Psoas muscle (tissue), 8 donors: Measurements from ENCODE around the gene SLC35G2. TPM values are rescaled to one million over a fixed set of nuclear protein-coding genes. Genes with fewer than 3 reads are reported as not detected.

Experiments used
- ATAC-seq, 4 donors: fragments of 200-7000 bp; cut with Tn5 transposase; one replicate each; pipeline ENCODE4 v1.9.1; 2020; ENCODE audit warnings: moderate library complexity in 3 of 4, mild to moderate bottlenecking in 2 of 4
- DNase-seq, 2 donors: peaks; one replicate each; pipeline ENCODE4 v3.0.0-alpha.2; 2020
- H3K27ac ChIP-seq: fragments of 200-600 bp; one replicate; pipeline ENCODE4 v1.8.0; 2022
- H3K27me3 ChIP-seq, 3 donors: fragments of 200-600 bp in 1 of 3; one replicate each; pipeline versions ENCODE4 v1.6.1 to v1.8.0; 2013 to 2022; ENCODE audit warnings: low read length in 2 of 3, mild to moderate bottlenecking in 2 of 3, moderate library complexity in 1 of 3; ENCODE audit not compliant: insufficient read depth in 3 of 3
- H3K36me3 ChIP-seq, 2 donors: fragments of 200-600 bp in 1 of 2; one replicate each; pipeline versions ENCODE4 v1.6.1 to v1.8.0; 2013 to 2022; ENCODE audit warnings: low read depth in 1 of 2, mild to moderate bottlenecking in 1 of 2, moderate library complexity in 1 of 2; ENCODE audit not compliant: insufficient read depth in 1 of 2
- H3K4me1 ChIP-seq: fragments of 200-600 bp; one replicate; pipeline ENCODE4 v1.8.0; 2022
- H3K4me3 ChIP-seq: fragments of 200-600 bp; one replicate; pipeline ENCODE4 v1.8.0; 2022; ENCODE audit warnings: mild to moderate bottlenecking
- H3K9me3 ChIP-seq: fragments of 200-600 bp; one replicate; pipeline ENCODE4 v1.8.0; 2022
- CTCF ChIP-seq: fragments of 200-600 bp; IDR thresholded peaks from one replicate; pipeline ENCODE4 v1.8.0; 2022; ENCODE audit warnings: antibody characterized with exemption
- WGBS, 3 donors: extraction: QIAGEN DNeasy Blood & Tissue Kit; methylation state at CpG; one replicate each; pipeline versions ENCODE4 v1.1.6 to v1.1.7; 2013; 5-methylcytosine and 5-hydroxymethylcytosine counted together
- intact Hi-C, 2 donors: fragments of 100-400 bp; cut with DNase I; formaldehyde crosslinking; loops; one replicate each; pipeline versions ENCODE4 v1.11.0 to v1.14.2; 2022
- polyA plus RNA-seq, 3 donors: library from polyadenylated mRNA; stranded (reverse); fragments of 200-250 nt; gene quantifications; one replicate each; pipeline ENCODE4 v1.2.3, GENCODE V29; 2013
- total RNA-seq, 4 donors: library from RNA; stranded (reverse); fragmentation: NEBNext Ultra II Directional in 2 of 4; extraction: Animal tissue kit (Norgen Biotek cat#: 25700) in 2 of 4; gene quantifications; one replicate each; pipeline versions ENCODE4 v1.2.1 to v1.2.4, GENCODE V29; 2021 to 2023
- donor health status: healthy with polysubstance abuse.
- donor health status: DM: no; HTN: no; CAD: no; lungs with moderate emphysema.
- donor health status: Bipolar disorder and iron deficiency.
- donor health status: healthy.
- donor health status: DM: yes; HTN: yes; CAD: no.
- donor health status: DM: no; HTN: no; CAD: no.
- donor health status: DM: no; HTN: no; CAD: no.
- donor health status: DM: yes; HTN: yes; CAD: no.

SLC35G2 gene
- total and polyA plus RNA-seq, 7 donors = 0.69 to 2.5 (median 1.5) TPM

GRCh38 chr3:136842294-136842693 lies 23.4 kb downstream of the SLC35G2 start:
- Histone ChIP-seq H3K4me1 (peaks cover 14% of the 10 kb centered on the region), H3K36me3 (peaks cover 0 to 3% of the 10 kb centered on the region in 2 donors), H3K4me3 (no peak overlapping the region), H3K27ac (no peak overlapping the region), H3K27me3 (no peaks in the 10 kb centered on the region), H3K9me3 (no peaks in the 10 kb centered on the region)
- ATAC-seq (no peak), DNase-seq (no peak)
- TF ChIP-seq CTCF = no peak
- WGBS, 3 donors = 89 to 95% (median 93%) methylated on average over 1 of the region's 1 CpG
- intact Hi-C loops = no loop called here

GRCh38 chr3:136844724-136845123 lies 25.8 kb downstream of the SLC35G2 start:
- intact Hi-C loops = no loop called here
- H3K9me3 ChIP-seq = no peaks in the 10 kb centered on the region
- peaks cover under 1% of the 10 kb centered on the region for H3K4me1 ChIP-seq
- DNase-seq (no peak), ATAC-seq (no peak)
- H3K4me3 ChIP-seq = no peak overlapping the region
- TF ChIP-seq CTCF = no peak
- H3K27me3 ChIP-seq = no peaks in the 10 kb centered on the region
- no peaks in the 10 kb centered on the region for H3K36me3 ChIP-seq
- 81 to 100% (median 100%) methylated on average over 1 of the region's 1 CpG for WGBS, 3 donors
- no peak overlapping the region for H3K27ac ChIP-seq

GRCh38 chr3:136852180-136852579 lies 33.3 kb downstream of the SLC35G2 start:
- H3K4me3 ChIP-seq = no peak overlapping the region
- ATAC-seq (no peak), DNase-seq (no peak)
- TF ChIP-seq CTCF = no peak
- H3K27me3 ChIP-seq = no peaks in the 10 kb centered on the region
- no peaks in the 10 kb centered on the region for H3K36me3 ChIP-seq
- no peaks in the 10 kb centered on the region for H3K9me3 ChIP-seq
- WGBS, 3 donors = 56 to 78% (median 71%) methylated on average over 4 of the region's 4 CpGs
- intact Hi-C loops = no loop called here
- H3K27ac ChIP-seq = no peak overlapping the region
- no peaks in the 10 kb centered on the region for H3K4me1 ChIP-seq

- H3K4me3 ChIP-seq = no peak overlapping the region
- DNase-seq (no peak), ATAC-seq (no peak)
- intact Hi-C loops = no loop called here
- no peaks in the 10 kb centered on the region for H3K27me3 ChIP-seq
- H3K4me1 ChIP-seq = peaks cover 4% of the 10 kb centered on the region
- no peak overlapping the region for H3K27ac ChIP-seq
- TF ChIP-seq CTCF = no peak
- H3K9me3 ChIP-seq = no peaks in the 10 kb centered on the region
- H3K36me3 ChIP-seq = no peaks in the 10 kb centered on the region
These were observed 37.7 kb downstream of the SLC35G2 start for GRCh38 chr3:136856665-136857064.

GRCh38 chr3:136858381-136858780 lies 39.5 kb downstream of the SLC35G2 start:
- TF ChIP-seq CTCF = no peak
- no peak overlapping the region for H3K4me3 ChIP-seq
- H3K4me1 ChIP-seq = peaks cover 8% of the 10 kb centered on the region
- intact Hi-C loops = no loop called here
- H3K9me3 ChIP-seq = no peaks in the 10 kb centered on the region
- no peaks in the 10 kb centered on the region for H3K27me3 ChIP-seq
- H3K36me3 ChIP-seq = no peaks in the 10 kb centered on the region
- DNase-seq (no peak), ATAC-seq (no peak)
- no peak overlapping the region for H3K27ac ChIP-seq
